NCI-H2171 (cell line): ENCODE data around the gene POLR3A.
"Not testable (repeated sequence)": the region's sequence is repeated elsewhere in the genome, so short reads cannot be mapped to it uniquely, and the experiment has no call there.

Experiments
- DNase-seq: peaks from one replicate; lab custom pipeline; 2025; lab: John Stamatoyannopoulos, UW

The POLR3A gene

DNA sequence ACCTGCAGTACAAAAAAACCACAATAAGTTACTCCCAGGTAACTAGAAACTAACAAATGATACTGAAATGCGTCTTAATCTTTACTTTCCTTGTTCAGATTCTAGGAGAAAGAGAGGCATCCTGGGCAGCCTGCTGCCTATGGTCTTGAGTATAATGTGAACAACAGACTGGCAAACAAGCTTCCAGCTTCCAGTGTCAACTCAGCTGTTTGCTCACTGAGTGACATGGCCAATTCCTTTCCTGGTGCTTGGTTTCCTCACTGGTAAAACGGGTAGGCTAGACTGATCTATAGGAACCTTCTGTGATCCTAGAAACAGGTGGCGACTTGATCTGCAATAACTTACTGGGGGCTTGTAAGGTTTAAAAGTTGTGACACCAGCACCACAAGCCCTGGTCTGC is 10.1 kb downstream of the POLR3A start:
- DNase-seq: no peak

DNA sequence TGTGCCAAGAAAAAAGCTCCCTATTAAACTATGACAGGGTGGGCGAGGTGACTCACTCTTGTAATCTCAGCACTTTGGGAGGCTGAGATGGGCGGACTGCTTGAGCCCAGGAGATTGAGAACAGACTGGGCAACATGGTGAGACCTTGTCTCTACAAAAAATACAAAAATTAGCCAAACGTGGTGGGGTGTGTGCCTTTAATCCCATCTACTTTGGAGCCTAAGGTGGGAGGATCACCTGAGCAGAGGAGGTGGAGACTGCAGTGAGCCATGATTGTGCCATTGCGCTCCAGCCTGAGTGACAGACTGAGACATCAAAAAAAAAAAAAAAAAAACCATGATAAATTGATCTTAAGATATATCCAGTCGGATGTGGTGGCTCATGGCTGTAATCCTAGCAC is 11.5 kb downstream of the POLR3A start:
- DNase-seq: no peak

DNA sequence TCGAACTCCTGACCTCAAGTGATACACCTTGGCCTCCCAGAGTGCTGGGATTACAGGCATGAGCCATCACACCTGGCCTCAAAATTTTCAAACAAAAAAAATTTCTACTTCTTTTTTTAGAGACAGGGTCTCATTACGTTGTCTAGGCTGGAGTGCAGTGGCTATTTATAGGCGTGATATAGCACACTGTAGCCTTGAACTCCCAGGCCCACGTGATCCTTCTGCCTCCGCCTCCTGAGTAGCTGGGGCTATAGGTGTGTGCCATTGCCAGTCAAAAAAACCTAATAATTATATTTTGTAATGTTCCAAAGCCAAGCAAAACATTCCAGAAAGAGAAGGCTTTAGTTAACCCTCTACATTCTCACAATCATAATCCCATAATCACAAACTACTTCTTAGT is 13.8 kb downstream of the POLR3A start:
- DNase-seq: no peak

DNA sequence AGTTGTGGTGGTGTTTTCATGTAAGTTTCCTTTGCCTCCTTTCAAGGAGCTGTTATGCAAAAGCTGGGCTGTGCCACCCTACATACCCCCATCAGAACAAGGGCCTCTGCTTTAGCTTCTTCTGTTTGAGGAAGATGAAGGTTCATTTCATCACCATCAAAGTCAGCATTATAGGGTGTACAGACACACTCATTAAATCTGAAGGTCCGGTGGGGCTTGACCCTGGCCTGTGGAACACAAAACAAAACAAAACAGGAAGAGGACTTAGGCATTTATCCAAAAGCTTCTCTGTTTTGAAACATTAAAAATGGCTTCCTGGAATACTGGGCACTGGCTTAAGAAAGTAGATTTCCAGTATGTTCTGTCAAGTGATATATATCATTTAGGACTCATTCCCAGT is 15.8 kb downstream of the POLR3A start:
- no peak for DNase-seq

DNA sequence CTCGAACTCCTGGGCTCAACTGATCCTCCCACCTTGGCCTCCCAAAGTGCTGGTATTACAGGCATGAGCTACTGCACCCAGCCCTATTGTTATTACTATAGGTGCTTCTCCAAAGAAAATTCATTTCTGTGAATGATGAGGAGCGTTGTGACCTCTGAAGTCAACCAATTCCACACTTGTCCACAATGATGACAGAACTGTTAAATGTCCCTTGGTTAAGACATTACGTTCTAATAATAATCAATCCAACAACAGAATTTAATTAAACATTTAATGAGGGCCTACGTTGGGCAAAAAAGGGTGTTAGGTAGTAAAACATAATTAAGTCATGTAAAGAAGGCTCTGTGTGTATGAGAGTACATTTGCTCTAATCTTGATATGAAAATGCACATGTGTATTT is 18.2 kb downstream of the POLR3A start:
- DNase-seq: no peak

DNA sequence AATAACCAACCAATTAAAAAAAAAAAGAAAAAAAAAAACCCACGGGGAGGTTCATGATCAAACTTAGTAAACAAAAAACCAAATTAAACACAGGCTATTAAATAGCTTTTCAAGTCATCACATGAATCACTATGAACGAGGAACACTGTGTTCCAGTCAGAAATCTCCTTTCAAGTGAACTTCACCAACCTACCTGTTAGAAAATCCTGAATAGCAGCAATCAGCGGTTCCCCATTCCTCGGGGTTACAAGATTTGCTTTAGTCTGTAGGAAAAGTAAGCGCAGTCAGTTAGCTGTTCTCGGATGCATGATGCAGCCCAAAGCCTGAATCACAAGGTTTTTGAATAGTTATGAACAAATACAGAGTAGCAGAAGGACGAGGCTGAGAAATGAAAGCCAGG is 19.0 kb downstream of the POLR3A start:
- DNase-seq: no peak

DNA sequence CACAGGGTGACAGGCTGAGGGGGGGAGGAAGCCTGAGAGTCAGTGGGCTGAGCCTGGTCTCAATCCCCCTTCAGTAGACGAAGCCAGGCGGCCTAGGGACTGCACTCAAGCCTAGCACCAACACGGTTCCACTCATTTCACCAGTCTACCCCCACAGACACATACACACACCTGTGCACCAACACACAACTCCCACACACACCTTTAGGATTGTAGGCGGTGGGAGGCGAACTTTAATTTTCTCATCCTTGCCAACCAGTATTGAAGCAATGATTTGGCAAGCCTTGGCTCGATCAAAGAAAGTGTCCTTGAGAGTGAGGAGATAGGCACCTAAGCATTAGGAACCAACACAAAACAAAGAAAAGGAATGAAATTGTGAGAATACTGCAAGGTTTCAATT is 19.7 kb downstream of the POLR3A start:
- DNase-seq: no peak

DNA sequence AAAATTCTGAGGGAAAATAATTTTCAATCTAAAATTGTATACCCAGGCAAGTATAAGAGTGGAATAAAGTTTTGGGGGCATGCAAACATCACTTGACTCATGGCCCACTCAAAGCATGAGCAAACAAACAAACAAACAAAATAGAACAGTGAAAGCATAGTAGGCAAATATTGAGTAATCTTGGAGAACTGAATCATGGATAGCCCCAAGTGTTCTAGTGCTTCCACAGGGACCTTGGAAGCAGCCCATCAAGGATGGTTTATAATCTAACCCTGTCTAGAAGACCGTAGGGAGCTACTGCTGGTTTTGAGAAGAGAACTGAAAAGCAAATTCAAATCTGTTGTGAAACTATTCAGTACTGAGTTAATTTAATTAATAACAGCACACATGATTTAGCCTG is 22.1 kb downstream of the POLR3A start:
- DNase-seq: no peak

DNA sequence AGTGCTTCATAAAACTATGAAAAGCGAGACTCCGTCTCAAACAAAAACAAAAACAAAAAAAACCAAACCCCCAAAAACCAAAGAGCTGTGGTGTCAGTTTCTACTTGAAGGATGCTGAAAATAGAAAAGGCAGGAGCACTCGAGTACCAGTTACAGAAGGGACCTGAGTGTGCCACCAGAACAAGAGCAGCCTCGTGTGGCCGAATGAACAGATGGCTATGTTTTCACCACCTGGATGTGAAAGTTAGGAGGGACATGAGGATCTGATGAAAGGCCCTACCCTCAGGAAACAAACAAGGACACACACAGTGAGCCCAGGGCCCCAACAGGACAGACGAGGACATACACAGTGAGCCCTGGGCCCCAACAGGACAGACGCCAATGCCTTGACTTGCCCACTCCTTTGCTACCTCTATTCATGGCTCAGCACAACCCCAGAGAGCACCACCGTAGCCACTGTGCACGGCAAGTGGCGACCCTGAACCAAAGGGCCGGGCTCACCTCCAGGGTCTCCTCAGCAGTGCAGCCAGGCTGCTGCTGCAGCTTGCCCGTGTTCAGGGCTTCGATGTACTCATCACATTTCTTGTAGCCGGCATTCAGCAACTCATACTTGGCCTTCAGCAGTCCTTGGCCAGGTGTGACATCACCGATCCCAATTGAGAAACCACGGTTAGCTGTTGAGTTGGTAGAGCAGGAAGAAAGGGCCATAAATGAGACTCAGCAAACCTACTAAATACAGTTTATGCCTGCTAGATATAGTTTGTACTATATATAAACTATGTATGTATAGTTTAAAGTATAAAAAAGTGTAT is 24.9 kb downstream of the POLR3A start:
- peak; percentile 18 for DNase-seq

DNA sequence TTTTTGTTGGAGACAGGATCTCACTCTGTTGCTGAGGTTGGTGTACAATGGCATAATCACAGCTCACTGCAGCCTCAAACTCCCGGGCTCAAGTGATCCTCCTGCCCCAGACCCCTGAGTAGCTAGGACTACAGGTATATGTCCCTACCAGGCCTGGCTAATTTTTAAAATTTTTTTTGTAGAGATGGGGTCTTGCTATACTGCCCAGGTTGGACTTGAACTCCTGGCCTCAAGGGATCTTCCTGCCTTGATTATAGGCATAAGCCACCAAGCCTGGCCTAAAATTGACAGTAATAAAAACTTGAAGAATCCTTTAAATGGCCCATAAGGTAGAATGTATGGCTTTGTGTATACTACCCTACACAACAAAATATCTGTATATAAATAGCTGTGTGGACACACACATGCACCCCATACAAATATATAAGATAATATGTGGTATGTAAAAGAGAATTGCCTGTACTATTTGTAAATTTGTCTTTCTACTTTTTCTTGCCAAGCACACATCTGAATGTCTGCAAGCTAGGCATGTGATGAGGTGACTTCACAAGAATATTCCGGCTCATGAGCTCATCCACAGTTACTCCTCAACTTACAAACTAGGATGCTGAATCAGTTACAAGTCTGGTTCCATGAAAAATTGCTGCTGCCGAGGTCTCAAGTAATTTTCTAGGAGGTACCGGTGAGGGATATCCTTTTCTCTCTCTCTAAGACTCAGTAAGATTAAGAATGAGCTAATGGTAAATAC is 26.6 kb downstream of the POLR3A start:
- no peak for DNase-seq

DNA sequence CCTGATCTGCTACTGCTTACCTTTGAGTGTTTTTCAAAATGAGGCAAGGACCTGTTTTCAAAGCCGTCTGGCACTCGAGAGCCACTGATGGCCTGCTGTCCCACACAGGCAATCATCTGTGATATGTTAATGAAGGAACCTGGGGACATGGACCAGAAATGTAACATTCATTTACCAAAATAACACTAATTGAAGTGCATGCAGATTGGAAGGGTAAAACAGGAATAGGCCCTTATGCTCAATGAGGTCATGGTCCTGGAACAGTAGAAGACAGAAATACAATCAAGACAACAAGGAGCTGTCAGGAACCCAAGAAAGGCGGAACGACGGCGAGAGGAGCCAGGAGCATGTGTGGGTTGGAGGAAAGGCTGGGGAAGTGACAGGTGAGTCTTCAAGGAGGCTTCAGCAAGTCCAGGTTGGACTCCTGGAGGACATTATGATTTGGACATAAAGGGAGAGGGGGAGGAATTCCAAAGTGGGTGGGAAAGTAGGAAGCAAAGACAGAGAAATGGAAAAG is 28.3 kb downstream of the POLR3A start:
- DNase-seq: no peak

DNA sequence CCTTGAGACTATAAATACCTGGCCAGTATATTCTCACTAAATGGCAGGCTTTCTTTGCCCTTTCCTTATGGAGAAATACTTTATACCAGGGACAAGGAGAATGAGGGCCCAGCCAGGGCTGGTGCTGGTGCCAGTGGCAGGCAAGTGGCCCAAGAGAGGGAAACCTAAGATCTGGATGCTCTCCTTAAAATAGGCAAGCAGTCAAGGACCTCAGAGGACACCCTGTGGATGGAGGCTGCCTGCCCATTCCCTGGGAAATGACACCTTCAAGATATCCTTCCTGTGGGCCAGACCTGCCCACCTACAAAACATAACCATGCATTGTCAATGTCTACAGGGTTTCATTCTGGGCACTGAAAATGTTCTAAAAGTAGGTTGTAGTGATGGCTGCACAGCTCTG is 29.1 kb downstream of the POLR3A start:
- no peak for DNase-seq

DNA sequence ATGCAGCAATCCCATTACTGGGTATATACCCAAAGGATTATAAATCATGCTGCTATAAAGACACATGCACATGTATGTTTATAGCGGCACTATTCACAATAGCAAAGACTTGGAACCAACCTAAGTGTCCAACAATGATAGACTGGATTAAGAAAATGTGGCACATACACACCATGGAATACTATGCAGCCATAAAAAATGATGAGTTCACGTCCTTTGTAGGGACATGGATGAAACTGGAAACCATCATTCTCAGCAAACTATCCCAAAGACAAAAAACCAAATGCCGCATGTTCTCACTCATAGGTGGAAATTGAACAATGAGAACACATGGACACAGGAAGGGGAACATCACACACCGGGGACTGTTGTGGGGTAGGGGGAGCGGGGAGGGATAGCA is 30.5 kb downstream of the POLR3A start:
- DNase-seq: not testable (repeated sequence)

DNA sequence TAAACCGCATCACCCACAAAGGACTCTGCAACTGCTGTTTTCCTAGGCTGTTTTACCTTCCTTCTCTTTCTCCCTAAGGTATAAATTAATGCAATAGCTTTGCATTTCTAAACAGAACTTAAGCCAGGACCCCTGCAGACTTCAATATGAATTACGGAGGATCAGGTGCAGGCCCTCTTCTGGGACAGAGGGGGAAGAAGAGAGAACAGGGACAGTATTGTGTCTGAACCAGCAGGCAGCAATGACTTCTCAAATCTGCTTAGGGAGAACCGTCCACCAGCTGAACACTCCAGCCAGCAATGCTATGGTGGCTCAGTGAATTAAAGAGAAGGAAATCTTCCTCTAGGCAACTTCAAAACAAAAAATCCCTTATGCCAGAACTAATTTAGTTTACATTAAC is 35.7 kb downstream of the POLR3A start:
- no peak for DNase-seq

DNA sequence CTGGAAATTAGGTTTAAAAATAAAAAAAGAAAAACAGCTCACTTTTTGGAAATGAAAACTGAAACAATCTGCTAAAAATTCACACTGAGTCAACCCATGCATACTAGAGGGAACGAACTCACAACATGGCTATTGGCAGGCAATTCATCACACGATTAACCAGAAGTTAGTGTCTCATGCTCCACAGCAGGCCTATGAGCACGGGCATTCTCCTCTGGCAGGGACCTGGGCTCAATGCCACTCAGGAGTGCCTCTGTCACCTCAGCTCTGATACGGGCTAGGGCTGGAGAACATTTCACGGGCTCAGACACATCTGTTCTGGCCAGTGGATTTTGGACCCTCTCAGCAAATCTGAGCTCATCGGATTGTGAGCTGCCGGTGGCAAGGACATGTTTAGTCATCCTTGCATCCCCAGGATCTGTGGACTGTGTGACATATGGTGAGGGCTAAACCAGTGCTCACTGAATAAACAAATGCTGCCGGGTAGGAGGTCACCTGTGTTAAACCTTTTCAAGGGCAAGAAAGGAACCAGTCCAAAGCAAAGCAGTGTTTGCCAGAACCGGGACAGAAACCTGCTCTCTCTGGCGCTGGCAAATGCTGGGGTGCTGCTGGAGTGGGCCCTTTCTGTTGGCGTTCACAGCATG is 40.1 kb downstream of the POLR3A start:
- no peak for DNase-seq

DNA sequence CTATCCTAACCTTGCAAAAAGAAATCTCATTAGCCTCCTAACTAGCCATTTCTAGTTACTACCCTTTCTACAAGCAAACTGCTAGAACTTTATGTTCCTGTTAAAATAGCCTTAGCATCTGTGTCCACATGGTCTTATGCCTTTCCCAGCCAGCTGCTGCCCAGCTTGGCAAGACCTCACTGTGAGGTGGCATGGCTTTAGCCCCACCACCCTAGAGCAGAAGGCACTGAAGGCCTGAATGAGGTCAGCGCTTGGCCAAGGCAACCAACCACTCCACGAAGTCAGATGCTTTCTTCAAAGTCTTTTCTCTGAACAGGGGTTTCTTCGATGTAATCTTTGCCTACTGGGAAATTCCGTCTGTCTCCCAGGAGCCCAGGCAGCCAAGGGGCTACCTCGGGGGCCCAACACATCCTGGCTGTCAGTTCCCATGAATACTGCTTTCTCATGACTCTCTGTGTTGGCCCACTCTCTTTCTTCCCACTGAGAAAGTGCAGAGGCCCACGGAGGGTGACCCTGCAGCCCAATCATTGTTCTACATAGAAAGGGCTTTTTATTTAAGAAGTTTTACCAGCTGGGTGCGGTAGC is 41.6 kb downstream of the POLR3A start:
- DNase-seq: no peak

DNA sequence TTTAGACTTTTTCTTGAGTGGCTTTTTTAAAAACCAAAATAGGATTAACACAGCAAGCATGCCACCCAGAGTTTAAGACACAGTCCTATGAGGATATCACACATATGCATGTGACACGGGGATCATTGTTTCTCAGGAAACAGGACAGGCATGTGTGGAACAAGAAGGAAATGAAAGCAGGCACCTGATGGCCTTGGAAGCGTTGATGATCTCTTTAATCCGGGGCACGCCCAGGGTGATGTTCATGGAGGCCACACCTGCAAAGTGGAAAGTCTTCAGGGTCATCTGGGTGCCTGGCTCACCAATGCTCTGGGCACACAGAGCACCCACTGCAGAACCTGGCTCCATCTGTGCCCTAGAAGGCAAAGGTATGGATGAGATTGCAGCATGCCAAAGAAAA is 44.3 kb downstream of the POLR3A start:
- DNase-seq: no peak

DNA sequence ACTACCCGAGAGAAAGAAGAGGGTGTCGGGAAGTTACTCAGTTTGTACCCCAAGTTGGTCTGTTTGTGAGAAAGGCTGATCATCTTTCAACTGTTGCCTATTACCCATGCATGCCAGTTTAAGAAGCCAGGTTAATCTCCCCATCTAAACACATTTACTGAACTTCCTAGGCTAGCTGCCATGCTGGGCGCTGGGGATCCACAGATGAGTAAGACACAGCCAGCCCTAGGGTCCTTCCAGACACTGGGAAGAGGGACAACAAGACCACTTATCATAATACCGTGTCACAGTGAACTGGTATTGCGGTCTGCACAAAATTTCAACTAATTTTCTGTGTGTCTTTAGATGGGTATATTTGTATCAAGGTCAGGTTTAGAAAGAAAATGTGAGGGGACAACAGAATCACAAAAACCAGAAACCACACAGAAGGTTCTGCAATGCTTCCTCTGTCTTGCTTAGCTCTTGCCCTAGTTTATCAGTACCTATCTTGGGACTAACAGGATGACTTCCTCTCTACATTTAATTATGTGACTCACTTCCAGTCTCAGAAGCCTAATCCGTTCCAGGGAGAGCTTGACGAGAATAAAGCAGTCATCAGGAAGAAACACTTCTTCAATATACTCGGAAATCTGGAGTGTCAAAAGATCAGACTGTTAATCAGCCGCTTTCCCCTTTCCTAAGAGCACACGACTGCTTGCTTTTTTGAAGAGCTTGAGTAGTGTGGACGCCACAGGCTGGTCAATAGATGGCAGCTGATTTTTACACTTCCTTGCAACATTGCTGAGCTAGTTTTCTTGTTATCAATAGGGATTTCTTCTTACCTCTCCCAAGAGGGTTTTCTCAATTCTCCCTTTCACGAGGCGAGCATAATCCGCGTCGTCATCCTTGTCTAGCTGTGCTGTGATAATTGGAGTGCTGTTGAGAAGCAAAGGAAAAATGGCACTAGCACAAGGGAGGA is 45.7 kb downstream of the POLR3A start:
- DNase-seq: no peak

DNA sequence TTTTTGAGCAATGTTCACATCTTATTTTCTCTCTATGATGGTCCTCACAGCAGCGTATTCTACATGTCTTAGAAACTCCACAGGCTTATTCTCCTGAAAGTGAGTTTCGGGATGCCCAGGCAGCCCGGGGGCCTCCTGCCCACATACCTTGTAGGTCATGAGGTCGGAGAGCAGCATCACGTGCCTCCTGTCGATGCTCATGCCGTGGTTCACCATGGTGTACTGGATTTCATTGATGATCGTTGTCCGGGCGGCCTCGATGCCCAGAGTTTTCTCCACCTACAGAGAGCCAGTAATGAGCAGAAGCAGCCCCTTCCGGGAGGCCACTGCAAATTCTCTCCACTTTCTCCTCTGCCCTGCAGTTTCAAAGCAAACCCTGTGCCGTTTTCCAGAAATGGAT is 48.0 kb downstream of the POLR3A start:
- DNase-seq: no peak

DNA sequence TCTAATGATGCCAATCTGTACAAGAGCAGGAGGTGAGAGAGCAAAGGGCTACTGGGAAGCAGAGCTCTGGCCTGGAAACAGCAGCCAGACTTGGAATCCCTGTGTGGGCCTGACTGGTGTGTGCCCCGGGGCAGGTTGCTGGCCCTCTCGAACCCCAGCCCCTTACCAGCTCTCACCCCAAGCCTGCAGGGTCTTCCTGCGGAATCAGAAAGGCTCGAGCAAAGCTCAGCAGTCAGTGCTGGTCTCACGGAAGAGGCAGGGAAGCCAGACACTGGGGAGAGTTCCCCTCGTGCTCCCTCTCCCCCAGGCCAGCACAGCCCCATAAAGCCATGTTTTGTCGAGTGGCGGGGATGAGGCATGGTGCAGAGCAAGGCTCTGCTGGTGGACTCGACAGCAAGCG is 50.1 kb downstream of the POLR3A start:
- DNase-seq: no peak

DNA sequence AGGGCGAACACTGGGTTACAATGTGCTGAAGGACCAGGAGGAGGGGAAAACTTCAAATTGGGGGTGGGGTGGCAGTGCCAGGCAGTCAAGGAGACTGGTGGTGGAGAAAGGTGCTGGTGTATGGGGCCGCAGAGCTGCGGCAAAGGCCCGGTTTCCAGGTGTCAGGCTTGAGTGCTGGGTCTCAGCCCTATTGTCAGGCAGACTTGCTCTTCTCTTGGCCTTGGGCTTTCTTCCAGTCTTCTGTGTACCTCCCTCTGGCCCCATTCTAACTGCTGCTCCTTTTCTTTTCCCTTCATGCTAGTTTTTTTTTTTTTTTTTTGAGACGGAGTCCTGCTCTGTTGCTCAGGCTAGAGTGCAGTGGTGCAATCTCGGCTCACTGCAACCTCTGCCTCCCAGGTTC is 51.0 kb downstream of the POLR3A start:
- no peak for DNase-seq
